GM21367 (cell line): ENCODE measurements around the gene MOB4.
"Not testable (repeated sequence)": the region's sequence is repeated elsewhere in the genome, so short reads cannot be mapped to it uniquely, and the experiment has no call there.

Experiments used
- ATAC-seq: cut with Tn5 transposase; IDR thresholded peaks from one replicate; pipeline ENCODE4 v1.9.1; 2021; ENCODE audit not compliant: unreplicated experiment

The MOB4 gene

DNA sequence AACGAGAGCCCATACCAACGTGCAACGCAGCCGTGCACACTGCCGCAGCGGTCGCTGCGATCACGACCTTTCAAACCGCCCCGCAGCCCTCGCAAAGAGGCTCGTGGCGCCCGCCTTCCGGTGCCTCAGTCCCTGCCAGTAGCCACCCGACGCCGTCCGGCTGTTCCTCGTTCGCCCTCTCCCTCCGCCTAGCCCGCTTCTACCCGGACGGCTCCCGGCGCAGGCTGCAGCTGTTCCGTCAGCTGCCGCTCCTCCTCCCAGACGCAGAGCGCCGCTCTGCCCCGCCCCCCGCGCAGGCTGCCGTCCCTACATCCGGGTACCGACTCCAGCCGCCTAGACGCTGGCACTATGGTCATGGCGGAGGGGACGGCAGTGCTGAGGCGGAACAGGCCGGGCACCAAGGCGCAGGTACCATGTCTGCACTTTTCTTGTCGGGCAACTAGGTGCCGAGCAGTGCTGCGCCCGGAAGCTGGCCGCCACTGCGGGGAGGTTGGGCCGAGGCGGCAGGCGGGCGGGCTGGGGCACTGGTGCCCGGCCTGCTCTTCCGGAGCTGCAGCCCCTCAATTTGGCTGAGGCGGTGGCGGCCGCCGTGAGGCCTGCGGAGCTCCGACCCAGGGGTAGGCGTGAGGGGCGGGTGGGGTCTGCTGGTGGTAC lies at the start of gene MOB4:
MOB4 (plus strand) TSS at position 328 of the 654 bp plus-strand sequence; CDS start at position 349, 21 bp downstream.
- ATAC-seq, result peak; percentile 93

DNA sequence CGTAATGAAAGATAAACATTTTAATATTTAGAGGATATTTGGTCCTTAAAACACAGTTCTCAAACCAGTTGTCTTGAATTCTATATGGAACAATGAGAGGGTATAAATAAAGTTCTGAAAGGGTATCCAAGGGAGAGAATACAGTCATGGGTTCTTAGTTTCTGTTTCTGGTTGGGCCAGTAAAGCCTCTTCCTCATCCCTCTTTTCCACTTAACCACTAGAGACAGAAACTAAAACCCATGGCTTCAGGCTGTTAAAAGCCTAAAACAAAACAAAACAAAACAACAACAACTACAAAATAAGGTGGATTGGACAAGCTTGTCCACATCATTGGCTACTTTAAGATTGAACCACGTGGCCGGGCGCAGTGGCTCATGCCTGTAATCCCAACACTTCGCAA lies 43.7 kb upstream of the MOB4 start:
- ATAC-seq, result no peak

DNA sequence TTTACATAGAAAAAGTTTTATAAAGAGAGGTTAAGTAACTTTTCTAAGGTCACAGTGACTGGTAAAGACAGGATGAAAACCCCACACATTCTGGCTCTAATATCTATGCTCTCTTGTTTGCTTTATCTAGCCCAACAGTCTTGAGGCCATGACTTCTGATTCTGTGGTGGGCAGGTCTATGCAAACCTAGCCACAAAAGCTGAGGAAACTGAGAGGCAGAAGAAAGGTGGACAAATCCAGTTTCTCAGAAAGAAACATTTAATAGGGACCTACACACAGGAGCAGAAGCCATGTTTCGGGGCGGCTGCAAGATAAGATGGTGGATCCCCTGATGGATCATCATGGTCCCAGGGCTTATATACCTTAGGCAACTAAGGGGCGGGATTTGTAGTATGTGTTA lies 38.1 kb upstream of the MOB4 start:
- no peak for ATAC-seq

DNA sequence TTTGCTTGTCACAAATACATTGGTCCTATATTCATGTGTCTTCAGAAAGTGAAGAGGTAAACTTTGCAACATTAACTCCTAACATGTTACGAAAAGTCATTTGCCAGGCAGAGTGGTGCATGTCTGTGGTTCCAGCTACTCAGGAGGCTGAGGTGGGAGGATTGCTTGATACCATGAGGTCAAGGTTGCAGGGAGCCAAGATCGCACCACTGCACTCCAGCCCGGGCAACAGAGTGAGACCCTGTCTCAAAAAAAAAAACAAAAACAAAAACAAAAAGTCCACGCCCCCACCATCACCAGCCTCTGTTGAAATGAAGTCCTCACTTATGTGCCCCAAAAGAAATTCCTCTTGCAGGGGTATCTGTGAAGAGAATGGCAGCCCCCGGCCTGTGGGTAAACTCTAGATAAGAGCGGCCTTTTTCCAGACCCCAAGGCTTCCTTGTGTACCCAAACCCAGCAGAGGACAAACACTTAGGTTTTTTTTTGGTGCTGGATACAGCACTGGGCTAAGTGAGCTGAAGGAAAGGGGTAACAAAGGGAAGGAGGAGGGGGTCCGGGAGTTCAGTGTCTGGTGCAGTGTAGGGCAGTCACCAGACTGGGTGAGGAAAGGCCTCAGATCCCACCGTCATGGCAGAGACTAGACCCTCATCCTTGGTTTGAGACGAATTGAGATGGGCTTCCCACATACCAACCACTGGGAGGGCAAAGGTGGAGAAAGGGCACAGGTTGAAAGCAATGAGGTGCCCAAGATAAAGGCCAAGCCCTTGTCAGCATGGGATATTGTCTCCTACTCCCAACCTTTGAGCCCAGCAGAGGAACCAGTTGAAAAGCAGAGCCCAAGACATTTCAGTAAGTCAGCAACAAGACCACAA lies 35.5 kb upstream of the MOB4 start:
- no peak for ATAC-seq

DNA sequence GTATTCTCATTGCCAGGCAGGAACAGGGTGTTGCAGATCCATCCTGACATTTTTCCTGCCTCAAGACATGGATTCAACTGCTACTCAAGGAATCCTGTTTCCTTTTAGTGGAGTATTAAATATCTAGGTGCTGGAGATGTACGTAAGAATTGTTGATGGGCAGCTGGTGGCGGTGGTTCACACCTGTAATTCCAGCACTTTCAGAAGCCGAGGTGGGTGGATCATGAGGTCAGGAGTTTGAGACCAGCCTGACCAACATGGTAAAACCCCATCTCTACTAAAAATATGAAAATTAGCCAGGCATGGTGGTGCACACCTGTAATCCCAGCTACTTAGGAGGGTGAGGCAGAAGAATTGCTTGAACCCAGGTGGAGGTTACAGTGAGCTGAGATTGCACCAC lies 31.6 kb upstream of the MOB4 start:
- not testable (repeated sequence) for ATAC-seq

DNA sequence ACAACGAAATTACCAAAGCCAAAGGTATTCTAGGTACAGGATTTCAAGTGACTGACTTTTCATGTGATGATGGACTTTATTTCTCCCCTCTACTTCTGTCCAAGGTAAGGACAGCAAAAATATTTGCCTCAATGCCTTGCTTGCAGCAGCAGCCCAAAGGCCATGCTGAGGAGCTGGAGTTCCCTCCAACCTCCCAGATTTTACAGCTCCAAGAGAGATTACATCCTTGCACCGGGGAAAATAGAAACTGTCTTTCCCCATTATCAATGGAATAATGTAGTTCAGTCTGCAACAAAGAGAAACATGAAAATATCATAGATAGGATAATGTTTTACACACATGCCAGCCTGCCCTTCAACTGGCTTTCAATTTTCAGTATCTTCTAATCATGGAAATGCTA lies 29.7 kb upstream of the MOB4 start:
- no peak for ATAC-seq

DNA sequence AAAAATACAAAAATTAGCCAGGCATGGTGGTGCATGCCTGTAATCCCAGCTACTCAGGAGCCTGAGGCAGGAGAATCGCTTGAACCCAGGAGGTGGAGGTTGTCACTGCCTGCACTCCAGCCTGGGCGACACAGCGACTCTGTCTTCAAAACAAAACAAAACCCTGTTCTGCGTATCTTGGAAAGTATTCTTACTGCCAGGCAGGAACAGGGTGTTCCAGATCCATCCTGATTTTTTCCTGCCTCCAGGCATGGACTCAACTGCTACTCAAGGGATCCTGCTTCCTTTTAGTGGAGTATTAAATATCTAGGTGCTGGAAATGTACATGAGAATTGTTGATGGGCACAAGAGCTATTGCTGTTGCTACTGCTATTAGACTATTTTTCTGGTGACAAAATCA lies 28.5 kb upstream of the MOB4 start:
- ATAC-seq, result no peak

DNA sequence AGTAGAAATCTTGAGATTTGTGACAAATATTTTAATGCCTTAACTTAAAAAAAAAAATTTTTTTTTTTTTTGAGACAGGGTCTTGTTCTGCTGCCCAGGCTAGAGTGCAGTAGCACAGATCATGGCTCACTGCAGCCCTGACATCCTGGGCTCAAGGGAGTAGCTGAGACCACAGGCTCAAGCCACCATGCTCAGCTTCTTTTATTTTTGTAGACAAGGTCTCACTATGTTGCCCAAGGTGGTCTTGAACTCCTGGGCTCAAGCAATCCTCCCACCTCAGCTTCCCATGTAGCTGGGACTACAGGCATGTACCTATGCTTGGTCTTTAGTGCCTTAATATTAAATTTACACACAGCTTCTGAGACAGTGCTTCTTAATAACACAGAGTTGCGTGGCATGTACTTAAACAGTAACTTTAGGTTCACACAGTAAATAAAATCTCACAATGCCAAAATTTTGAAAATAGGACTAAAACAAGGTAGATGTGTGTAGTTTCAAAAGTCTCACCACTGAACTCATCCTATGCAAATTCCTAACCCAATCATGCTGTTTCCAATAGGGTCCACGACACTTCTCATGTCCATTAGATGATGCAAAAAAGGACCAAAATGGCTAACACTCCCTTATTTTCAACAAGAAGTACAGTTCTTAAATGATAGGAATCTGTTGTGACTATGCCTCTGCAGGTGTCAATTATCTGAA lies 20.3 kb upstream of the MOB4 start:
- ATAC-seq, result no peak

DNA sequence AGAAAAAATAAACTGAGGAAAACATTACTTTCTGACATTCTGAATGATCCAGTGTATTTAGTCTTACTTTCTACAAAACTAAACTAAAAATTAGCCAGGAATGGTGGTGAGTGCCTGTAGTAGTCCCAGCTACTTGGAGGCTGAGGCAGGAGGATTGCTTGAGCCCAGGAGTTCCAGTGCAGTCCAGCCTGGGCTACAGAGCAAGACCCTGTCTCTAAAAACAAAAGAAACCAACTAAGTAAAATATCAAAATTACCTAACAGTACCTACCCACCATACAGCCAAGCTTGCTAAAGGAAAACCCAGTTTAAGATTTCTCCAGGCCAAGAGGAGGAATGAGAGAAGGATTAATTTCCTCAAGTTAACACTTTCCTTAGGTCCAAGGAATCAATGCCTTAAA lies 19.2 kb upstream of the MOB4 start:
- ATAC-seq, result no peak

DNA sequence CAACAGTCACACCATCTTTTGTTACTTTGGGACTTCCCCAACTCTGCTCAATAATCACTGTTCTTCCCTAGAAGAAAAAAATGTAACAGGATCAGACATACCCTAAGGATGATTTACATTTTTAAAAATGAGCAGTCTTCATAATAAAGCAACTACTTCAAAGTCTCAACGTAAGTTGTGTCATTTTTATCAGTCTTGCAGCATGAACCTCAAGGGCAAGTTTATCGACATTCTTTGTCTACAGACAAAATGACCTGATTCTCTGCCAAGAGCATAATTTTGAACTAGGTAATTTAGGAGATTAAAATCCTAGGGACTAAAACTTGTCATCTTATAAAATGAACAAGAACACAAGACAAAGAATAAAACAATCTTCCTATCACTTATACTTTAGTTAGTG lies 18.5 kb upstream of the MOB4 start:
- no peak for ATAC-seq

DNA sequence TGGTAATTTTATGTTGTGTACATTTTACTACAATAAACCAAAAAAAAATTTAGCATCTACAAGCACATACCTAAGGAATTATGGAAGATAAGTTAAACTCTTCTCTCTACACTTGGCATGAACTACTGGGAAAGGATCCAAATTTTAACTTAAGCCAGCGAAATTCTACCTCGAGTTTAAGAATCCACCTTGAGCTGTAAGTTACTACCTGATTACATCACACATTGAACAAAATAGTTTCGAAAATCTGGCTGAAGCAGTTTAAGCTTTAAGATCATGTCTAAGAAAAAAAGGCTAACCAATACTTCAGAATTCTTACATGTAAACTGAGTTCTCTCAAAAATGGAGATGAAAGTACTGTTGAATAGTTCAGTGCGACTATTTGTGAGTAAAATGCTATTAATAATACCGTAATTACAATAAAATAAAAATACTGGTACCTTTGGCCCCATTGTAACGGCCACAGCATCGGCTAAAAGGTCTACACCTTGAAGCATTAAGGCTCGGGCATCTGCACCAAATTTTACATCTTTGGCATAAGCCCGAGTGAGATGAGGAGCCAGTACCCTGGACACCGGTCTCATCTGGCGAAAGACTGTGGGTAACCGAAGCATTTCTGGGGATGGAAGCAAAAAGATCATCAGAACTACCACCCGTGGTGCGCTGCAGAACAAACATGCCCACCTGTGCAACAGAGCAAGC lies 17.5 kb upstream of the MOB4 start:
- ATAC-seq, result no peak

DNA sequence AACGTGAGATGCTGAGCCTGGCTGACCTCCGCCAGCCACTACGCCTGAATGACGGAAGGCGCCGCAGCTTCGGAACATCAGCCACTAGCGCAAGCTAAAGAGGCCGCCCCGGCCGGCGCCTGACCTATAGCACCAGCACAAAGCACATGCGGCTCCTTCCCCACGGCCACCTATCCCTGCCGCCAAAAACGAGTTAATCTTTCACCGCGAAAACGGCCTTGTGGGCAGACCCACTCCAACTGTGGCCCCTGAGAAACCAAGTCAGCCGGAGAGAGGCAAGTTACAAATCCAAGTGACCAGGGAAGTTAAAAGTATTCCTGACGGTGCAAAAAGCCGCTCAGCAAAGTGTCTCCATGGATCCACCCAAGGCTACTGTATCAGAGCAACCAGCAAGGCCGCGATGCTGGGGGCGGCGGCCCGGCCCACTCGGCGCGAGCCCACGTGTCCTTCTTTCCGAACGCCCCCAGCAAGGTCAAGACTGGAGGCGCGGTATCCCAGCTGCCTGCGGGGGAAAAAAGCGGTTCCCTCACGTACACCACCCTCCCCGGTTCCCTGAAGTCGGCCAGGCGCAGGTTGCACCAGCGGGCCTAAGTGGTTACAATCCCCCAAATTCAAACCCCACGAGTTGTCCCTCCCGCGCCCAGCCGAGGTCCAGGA lies 16.8 kb upstream of the MOB4 start:
- peak; percentile 25 for ATAC-seq

DNA sequence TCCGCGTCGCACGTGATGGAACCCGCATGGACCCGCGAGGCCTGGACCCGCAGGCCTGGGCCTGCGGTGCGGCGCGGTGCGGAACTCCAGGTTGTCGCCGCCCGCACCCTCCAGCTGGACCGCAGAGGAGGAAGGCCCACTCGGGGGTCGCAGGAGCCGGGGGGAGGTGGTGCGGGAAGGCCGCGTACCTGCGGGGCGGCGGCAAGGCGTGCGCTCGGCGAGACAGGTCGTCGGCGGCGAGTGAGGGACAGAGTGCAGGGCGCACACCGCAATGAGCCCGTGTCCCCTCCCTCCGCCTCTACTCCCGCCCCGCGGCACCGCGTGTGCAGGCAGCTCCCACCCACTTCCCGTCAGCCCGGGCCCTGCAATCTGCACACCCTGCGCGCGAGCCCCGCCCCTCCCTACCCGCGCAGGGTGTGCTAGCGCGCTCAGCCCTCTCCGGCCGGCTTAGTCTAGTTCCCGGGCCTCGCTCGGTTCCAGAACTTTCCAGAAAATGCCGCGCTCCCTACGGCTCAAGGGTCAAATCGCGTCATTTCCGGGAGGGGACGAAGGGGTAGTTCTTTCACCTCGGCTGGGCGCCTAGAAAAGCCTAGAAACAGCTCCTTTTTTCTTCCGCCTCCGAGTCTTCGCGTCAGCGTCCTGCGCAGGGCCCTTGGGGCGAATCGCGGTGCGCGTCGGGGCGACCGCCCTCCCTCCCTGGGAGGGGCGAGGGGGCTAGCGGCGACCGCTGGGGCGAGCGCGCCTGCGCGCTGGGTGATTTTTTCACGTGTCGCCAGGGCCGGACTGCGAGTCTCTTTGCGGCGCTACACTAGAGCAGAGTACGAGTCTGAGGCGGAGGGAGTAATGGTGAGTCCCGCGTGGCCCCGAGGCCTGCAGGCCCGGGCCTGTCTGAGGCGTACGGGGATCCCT lies 16.0 kb upstream of the MOB4 start, which contains the start of the genes HSPD1 and HSPE1:
HSPD1 (minus strand) TSS at position 247 of the 909 bp plus-strand sequence. CDS start 992 bp downstream, outside the sequence.
HSPE1 (plus strand) TSS at position 786 of the 909 bp plus-strand sequence; CDS start at position 844, 58 bp downstream.
- peak; percentile 73 for ATAC-seq

DNA sequence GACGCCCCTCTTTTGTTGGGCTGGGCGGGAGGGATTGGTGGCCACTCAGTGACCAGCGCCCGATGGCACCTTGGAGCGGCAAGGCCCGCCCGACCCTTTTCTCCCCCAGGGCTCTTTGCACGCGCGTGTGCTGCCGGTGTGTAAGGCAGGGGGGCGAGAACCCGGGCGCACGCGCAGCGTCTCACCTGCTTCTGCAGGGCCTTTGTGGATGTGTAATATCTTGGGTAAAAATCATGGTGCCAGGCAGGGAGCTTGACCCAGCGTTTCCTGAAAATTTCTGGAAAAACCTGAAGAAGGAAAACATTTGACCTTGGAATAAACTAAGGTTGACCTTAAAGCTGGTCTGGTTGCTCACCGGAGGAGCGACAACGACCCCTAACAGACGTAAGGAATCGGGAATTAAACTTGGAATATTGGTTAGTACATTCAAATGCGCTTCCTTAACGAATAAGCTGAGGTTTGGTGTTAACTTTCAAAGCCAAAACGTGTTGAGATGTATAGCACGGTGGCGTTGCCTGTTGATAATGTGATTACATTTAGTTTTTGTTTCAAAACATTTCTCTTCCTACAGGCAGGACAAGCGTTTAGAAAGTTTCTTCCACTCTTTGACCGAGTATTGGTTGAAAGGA lies 15.2 kb upstream of the MOB4 start:
- ATAC-seq, result peak; percentile 10

DNA sequence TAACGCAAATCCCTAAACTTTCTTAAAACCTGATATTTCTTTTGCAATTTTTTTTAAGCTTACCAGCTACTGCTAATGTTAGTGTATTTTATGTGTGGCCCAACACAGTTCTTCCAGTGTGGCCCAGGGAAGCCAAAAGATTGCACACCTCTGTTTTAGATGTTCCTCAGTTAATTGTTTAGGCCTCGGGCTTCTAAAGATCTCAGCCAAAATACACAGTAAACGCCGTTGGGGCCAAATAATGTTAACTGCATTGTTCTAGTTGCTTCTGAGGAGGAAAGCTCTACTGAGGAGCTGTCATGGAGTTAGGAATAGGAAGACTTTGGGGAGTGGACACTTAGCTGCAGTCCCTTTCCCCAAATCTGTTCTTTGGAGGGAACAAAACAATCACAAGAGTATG lies 13.7 kb upstream of the MOB4 start:
- ATAC-seq, result no peak

DNA sequence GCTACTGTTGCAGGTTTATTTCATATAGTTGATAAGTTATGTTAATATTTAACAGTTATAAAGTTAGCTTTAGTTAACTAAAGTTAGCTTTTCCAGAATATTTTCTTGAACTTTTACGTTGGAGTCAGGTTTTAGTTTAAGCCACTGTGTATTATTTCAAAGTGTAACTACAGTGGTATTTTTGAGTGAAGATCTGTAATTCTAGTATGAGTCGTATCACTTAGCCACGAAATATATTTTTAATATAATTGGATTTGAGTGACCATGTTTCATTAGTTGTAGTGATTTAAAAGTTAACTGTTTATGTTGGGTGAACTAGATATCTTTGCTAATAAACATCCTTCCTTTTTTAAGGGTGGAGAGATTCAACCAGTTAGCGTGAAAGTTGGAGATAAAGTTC lies 13.2 kb upstream of the MOB4 start:
- ATAC-seq, result no peak

DNA sequence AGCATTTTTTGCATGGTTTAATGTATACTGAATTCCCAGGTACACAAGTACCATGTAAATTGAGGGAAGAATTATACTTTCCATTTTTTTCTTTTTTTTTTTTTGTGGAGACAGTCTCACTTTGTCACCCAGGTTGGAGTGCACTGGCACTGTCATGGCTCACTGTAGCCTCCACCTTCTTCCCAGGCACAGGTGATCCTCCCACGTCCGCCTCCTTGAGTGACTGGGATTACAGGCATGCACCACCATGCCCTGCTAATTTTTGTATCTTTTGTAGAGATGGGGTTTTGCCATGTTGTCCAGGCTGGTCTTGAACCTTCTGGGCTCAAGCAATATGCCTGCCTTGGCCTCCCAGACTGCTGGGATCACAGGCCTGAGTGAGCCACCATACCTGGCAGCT lies 11.9 kb upstream of the MOB4 start:
- no peak for ATAC-seq

DNA sequence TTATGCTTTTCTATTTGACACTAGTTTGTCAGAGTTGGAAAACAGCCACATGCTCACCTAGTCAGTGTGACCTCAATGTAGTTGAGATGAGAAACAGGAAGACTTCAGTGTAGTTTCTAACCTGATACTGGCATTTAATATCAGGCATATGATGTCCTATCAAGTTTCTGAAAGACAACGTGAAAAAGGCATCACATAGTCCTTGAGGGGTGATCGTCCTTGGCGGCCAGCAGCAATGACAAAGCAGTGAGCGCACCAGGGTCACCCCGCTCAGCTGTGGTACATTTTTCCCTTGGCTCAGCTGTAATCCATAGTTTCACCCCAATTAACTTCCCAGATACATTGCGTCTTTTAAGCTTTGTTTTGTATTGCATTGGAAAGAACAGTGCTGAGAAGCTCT lies 11.4 kb upstream of the MOB4 start:
- ATAC-seq, result no peak

DNA sequence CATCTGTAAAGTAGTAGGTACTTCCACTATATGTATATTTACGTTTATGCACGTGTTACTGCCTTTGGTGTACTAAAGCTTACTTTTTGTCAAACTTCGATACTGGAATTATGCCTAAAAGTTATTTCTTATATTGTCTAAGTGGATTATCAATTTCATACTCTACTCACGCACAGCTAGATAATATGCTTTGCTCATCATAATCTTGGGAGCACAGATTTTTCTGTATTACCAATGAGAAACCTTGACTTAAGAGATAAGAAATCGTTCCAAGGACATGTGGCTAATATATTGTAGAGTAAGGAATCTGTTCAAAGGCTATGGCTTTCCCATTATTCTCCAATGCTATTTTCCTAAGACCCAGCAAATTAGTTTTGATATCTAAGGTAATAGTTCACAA lies 9.2 kb upstream of the MOB4 start:
- ATAC-seq, result no peak
